Ureter (tissue), 1 donor: ENCODE measurements around the gene SYT9. TPM values are rescaled to one million over a fixed set of nuclear protein-coding genes. Genes with fewer than 3 reads are reported as not detected.
A peak's percentile ranks its signal among the peaks of the same experiment; 100 is the strongest.

Experiments
- DNase-seq: peaks from one replicate; pipeline ENCODE4 v3.0.0-alpha.2; 2020; ENCODE audit warnings: low spot score
- total RNA-seq: library from RNA; stranded (reverse); gene quantifications from one replicate; pipeline ENCODE4 v1.2.4, GENCODE V29; 2023
- donor health status: DM: yes; HTN: yes; CAD: no.

SYT9 gene
- total RNA-seq, 1 donor from 2014 or later = 0.60 TPM

DNA sequence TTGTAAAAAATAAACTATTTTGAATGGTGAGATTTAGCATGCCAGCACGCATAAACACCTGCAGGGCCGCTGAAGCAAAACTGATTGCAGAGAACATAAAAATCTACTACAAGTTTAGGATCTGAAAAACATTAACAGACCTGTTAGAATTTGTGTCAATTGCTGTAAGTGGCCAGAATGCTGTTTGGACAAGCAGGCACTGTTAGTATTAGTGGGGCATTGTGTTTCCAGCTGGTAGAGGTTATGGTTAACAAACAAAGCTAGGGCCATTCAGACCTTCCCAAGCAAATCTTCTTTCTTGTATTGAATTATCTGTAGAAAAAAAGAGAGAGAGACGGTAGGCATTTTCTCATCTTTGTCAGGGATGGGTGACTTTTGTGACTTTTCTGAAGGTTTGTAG, 176.0 kb downstream of the SYT9 start:
- no peak for DNase-seq

DNA sequence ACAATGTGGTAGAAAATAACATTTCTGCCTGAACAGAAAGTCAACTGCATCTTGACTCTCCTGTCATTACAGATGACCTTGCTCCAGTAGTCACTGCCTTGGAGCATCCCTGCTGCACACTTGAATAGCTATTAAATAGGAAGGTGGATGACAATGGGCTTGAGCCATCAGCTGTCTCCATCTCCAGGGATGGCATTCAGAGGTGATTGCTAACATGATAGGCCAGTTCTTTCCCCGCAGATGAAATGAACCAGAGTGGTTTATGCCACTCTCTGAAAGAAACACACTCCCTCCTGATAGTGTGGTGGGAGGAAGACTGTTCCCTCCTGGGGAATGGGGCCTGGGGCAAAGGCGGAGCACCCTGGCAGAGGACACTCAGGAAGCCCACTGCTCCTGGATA, 176.5 kb downstream of the SYT9 start:
- DNase-seq = no peak

GRCh38 chr11:7430496-7430895, 178.8 kb downstream of the SYT9 start:
- DNase-seq = no peak

- no peak for DNase-seq
Measured at GRCh38 chr11:7435176-7435575, 183.5 kb downstream of the SYT9 start.

DNA sequence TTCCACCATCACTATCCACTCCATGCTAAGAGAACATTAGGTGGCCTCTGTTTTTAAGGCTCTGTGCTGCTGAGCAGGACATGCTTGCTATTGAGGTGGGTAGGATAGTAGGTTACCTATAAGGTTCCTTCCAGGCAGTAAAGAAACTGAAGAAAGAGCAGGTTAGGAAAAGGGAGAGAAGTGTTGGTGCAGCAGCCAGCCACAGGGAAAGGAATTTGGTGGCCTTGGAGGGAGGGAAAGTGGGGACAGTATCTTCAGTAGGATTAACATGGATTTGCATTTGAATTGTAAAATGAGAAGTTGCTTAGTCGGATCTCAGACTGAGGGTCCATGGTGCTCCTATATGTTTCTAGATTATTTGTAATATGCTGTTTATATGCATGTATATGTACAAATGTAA, 184.4 kb downstream of the SYT9 start:
- DNase-seq = no peak

DNA sequence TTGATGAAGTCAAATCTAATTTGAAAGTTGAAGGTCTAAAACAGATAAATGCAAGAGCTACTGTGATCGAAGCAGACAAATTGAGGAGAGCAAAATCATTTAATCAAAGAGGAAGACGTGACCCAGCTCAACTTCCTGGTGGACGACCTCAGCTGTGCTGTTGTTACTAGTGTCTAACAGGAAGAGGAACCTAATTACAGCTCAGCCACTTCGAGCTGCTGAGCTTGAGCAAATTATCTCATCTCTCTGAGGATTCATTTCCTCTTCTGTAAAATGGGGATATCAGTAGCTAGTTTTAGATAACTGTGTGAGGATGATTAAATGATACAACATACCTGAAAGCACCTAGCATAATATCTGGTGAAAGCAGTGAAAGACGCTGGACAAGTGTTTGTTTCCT, 185.0 kb downstream of the SYT9 start:
- no peak for DNase-seq

DNA sequence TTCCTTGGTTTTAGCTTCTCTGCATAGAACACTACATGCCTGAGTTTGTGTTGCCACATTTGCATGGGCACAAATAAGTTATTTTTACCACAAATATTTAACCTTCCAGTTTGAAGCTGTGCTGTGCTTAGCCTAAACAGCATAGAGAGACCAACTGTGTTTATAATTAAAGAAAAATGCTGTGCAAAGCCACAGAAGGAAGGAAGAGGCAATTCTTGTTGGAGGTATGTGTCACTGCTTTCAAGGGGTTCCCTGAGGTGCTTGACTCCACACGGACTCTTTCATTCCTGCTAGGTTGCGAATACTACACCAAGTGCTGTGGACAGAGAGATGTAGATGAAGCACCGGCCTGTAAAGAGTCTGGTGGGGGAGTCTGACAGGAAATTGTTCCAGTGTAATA, 186.0 kb downstream of the SYT9 start:
- DNase-seq = no peak

GRCh38 chr11:7439746-7440320, 188.1 kb downstream of the SYT9 start:
- no peak for DNase-seq

GRCh38 chr11:7442588-7443215, 191.0 kb downstream of the SYT9 start:
- peak; percentile 79 for DNase-seq

DNA sequence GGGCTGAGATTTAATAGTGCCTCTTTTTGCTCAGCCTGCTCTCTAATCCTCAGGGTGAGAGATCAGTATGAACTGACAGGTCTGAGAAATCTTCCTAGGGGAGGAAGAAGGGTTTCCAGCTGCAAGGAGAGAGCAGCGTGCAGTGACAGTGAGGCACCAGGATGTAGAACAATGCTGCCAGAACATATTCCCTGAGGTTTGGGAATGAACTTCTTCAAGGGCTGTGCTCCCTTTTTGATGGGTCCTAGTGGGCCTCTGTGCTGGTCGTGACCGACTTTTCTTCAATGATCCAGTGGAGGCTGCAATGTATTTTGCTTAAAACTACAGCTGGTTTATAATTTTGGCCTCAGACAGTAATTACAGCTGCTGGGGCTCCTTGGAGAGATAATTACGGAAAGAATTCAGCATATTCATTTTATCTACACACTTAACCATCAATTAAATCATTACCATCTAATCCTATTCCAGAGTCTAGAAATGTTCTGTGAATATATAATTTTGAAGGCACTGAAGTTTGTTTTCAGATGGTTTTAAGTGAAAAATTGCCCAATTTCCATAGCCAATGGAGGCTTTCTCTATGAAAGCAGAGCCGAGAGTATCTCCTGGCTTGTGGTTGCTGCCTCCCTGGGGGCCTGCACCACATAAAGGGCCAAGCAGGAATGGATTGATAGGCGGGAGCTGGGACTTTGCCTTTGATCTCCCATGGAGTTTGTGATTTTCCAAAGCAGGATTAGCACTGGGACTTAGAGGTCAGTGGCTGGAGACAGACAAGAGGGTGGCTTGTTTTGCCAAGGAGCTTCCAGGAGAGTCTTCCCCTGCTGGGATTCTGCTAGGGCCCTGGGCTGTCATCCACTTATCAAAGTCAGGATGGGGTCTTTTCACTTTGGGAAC, 192.6 kb downstream of the SYT9 start:
- no peak for DNase-seq

- DNase-seq = no peak
Measured at GRCh38 chr11:7445564-7445963, 193.9 kb downstream of the SYT9 start.

GRCh38 chr11:7448201-7448600, 196.5 kb downstream of the SYT9 start:
- DNase-seq = no peak

DNA sequence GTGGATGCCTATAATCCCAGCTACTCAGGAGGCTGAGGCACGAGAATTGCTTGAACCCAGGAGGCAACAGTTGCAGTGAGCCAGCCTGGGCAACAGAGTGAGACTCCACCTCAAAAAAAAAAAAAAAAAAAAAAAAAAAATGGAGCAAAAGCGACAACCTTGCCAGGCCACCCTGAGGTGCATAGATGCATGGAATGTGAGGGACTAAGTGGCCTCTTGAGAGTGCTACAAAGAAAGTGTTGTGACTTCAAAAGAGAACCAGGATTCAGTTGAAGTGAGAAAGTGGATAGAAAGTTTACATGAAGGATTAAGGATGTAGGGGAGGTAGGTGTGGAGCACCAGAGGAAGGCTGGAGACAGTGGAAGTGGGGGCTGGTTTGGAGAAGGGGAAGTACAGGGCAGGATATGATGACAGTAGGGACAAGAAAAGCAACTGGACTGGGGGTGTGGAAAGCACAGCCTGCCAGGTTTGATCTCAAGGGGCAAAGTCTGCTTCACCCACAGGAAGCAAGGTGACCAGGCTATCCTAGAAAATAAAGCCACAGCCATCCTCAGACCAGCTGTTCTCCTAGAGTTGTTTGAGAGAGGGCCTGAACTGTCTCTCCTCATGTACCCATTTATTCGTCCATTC, 197.6 kb downstream of the SYT9 start:
- no peak for DNase-seq

- no peak for DNase-seq
Measured at GRCh38 chr11:7449841-7450214, 198.1 kb downstream of the SYT9 start.

- DNase-seq = no peak
Measured at GRCh38 chr11:7450836-7451235, 199.1 kb downstream of the SYT9 start.

- DNase-seq = no peak
Measured at GRCh38 chr11:7451520-7451919, 199.8 kb downstream of the SYT9 start.

DNA sequence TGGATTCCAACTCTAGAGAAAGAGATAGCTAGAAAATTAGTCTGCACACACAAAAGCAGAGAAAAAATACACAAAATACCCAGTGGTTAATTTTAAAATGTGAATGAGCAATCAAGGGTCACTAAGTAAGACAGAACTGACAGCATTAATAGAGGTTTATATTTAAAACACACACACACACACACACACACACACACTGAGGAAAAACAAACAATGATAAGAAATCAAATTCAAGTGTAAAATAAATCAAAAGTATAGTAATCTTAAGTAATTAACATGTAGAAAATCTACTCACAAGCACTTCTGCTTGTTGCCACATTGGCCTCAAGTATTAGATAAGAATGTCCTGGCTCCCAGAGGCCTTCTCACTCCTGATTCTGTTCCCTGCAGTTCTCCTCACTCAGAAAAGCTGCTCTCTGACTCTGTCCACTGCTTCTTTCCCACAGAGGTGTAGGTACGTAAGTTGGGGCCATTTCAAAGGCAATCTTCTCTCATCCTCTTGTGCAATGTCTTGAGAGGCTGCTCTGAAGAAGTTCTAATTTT, 200.3 kb downstream of the SYT9 start:
- DNase-seq = no peak

- no peak for DNase-seq
Measured at GRCh38 chr11:7454854-7455253, 203.2 kb downstream of the SYT9 start.

DNA sequence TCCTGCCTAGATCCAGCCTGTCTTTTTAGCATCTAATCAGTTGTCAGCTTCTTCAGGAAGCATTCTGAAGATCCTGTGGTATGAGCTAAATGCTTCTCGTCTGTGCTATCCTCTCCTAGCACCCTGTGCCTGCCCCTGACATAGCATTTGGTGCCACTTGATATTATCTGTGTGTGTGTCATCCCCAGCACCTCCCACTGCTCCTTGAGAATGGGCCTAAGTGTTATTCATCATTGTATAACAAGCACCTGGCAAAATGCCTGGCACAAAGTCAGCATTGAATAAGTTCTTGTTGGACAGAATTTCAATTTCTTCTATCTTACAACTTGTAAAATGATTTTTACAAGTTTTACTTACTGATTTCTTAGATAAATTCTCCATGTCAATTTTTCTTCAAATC, 205.5 kb downstream of the SYT9 start:
- no peak for DNase-seq

DNA sequence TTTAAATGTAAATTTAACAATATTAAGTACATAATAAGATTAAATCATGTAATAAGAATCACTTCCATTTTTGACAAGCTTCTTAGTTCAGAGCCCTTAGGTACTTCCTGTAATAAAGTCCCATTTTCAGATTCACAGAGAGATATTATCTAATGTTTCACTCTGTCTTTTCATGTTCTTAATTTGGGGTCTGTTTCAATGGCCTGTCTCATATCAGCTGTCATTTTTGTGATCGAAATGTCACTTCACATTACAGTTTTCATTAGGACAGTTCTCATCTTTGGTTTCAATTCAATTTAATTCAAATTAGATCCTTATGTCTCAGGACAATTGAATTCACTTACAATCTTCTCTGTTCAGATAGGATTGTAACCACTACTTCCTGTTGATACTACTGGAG, 211.0 kb downstream of the SYT9 start:
- DNase-seq = no peak

- no peak for DNase-seq
Measured at GRCh38 chr11:7467652-7468051, 215.9 kb downstream of the SYT9 start.

DNA sequence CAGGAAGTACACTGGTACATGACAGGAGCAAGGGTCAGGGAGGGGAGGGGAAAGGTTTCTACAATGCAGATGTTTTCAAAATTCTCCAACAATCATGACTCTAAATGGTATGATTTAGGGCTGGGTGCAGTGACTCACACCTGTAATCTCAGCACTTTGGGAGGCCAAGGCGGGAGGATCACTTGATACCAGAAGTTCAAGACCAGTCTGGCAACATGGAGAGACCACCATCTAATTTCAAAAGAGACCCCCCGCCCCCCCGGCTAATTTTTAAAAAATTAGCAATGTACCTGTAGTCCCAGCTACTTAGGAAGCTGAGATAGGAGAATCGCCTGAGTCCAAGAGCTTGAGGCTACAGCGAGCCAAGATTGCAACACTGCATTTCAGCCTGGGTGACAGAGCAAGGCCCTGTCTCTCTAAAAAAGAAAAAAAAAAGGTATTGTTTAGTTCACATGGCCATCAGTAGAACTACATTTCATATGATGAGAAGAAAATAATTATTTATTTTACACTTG, 217.7 kb downstream of the SYT9 start:
- no peak for DNase-seq
